ENCODE results near the gene STK17A. TPM values are rescaled to one million over a fixed set of nuclear protein-coding genes. Genes with fewer than 3 reads are reported as not detected.

The STK17A gene
- total and polyA plus RNA-seq, 2 donors from 2014 or later, result 12.8 to 15.5 TPM

DNA sequence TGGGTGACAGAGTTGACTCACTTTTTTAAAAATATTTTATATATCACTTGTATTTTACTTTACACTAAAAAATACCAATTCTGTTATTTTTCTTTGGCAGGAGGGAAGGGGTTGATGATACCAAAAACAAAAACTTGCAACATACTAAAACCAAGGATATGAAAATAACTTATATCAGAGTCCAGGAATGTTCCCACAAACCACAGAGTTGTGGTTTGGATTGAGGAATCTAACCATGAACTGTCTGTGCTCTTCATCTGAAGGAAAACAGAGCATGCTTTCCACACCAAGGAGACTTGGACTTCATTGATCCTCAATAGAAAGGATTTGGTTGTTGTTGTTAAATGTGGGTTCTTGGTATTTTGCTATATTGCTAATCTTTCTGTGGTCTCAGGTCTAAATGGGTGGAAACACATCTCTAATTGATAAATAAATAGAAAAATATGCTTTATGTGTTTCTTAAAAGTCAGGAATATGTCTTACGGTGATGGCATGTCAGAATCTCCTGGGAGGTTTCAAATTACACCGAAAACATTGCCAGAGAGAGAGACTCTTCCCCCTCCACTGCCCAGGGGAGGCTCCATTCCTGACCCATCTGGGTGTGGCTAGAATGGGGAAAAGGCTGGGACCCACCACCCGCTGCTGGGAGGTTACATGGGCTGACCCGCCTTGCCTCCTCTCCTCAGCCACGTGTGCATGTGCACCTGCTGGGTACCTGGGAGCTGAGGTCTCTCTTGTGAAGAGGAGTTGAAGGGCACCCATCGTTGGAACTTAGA lies 46.9 kb upstream of the STK17A start:
- no peak for FAIRE-seq

DNA sequence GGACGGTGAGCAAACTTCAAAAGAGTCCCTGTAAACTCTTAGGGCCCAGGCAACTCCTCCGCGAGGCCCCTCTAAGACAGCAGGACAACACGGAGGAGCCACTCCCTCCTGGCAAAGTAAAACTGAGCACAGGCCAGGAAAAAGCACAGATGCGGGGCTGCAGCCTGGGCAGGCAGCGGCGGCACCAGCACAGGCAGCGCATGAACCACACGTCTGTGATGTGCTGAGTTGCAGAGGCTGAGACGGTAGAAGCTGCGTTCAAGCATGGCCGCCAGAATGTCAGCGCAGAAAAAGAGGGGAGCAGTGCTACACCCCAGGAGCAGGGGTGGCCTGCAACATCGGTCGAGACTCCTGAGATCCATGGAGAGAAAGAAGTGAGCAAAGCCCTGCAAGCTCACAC lies 46.1 kb upstream of the STK17A start:
- Histone ChIP-seq H3K4me1 (ENCODE audit: control insufficient read depth in 2 of 3, insufficient read depth in 2 of 3, low read depth in 1 of 3, low read length in 3 of 3) (no peaks in the 10 kb centered on the region), H3K27ac (ENCODE audit: low read depth in 2 of 2, low read length in 2 of 2) (no peak overlapping the region), H3K9me3 (ENCODE audit: control insufficient read depth in 2 of 3, insufficient read depth in 1 of 3, low read length in 3 of 3) (no peaks in the 10 kb centered on the region), H3K27me3 (ENCODE audit: control insufficient read depth, insufficient read depth, low read length) (no peaks in the 10 kb centered on the region), H3K36me3 (ENCODE audit: control insufficient read depth in 2 of 3, insufficient read depth in 3 of 3, low read length in 3 of 3) (no peaks in the 10 kb centered on the region), H3K9ac (ENCODE audit: low read length in 3 of 3) (no peak overlapping the region), H3K4me3 (ENCODE audit: low read length in 3 of 3) (no peak overlapping the region)
- TF ChIP-seq, protein P1, sequence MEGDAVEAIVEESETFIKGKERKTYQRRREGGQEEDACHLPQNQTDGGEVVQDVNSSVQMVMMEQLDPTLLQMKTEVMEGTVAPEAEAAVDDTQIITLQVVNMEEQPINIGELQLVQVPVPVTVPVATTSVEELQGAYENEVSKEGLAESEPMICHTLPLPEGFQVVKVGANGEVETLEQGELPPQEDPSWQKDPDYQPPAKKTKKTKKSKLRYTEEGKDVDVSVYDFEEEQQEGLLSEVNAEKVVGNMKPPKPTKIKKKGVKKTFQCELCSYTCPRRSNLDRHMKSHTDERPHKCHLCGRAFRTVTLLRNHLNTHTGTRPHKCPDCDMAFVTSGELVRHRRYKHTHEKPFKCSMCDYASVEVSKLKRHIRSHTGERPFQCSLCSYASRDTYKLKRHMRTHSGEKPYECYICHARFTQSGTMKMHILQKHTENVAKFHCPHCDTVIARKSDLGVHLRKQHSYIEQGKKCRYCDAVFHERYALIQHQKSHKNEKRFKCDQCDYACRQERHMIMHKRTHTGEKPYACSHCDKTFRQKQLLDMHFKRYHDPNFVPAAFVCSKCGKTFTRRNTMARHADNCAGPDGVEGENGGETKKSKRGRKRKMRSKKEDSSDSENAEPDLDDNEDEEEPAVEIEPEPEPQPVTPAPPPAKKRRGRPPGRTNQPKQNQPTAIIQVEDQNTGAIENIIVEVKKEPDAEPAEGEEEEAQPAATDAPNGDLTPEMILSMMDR (IDR thresholded peaks at IDR 0.05; ENCODE audit: borderline replicate concordance, extremely low read depth, insufficient read depth), result no peak
- no peak for FAIRE-seq
- intact Hi-C loops (cut with DNase I), result no loop called here
- DNase-seq, result no peak

More for the DNA sequence above, 46.9 kb upstream of the STK17A start:
- TF ChIP-seq, protein P1 (IDR thresholded peaks at IDR 0.05; ENCODE audit: borderline replicate concordance, extremely low read depth, insufficient read depth), result no peak
- peak in 1 of 5 donors; percentile 69 for DNase-seq
- no peak overlapping the region for H3K27ac ChIP-seq (ENCODE audit: low read depth in 2 of 2, low read length in 2 of 2)
- intact Hi-C loops (cut with DNase I), result no loop called here
- no peaks in the 10 kb centered on the region for H3K9me3 ChIP-seq (ENCODE audit: control insufficient read depth in 2 of 3, insufficient read depth in 1 of 3, low read length in 3 of 3)
- no peaks in the 10 kb centered on the region for H3K4me1 ChIP-seq (ENCODE audit: control insufficient read depth in 2 of 3, insufficient read depth in 2 of 3, low read depth in 1 of 3, low read length in 3 of 3)
- H3K9ac ChIP-seq (ENCODE audit: low read length in 3 of 3), result no peak overlapping the region
- no peaks in the 10 kb centered on the region for H3K27me3 ChIP-seq (ENCODE audit: control insufficient read depth, insufficient read depth, low read length)
- H3K36me3 ChIP-seq (ENCODE audit: control insufficient read depth in 2 of 3, insufficient read depth in 3 of 3, low read length in 3 of 3), result no peaks in the 10 kb centered on the region
- no peak overlapping the region for H3K4me3 ChIP-seq (ENCODE audit: low read length in 3 of 3)

DNA sequence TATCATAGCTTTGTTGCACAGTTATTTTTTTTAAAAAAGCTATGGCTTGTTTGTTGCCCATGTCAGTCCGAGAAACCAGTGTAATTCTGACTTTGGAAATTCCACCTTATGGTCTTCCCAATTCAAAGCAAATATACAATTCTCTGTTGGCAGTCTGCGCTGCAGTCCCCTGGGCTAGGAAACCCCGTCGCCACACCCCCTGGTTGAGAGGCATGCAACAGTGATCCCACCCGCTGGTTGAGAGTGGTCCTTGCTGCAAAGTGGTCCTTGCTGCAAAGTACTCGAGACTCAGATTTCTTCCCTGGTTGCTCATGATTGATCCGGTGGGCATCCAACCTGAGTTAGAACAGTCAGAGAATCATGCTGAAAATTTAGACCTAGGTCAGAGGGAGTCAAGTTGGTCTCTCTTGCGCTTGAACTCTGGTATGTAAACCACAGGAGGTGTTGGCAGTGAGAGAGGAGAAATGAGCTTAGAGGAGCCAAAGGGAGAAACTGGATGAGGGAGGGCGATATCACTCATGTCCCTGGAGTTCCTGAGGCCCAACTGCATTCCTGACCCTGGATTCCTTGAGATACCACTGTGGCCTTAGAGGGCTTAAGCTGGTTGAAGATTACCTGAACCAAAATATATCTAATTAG lies 45.0 kb upstream of the STK17A start:
- intact Hi-C loops (cut with DNase I), result no loop called here
- Histone ChIP-seq H3K9ac (ENCODE audit: low read length in 3 of 3) (no peak overlapping the region), H3K27me3 (ENCODE audit: control insufficient read depth, insufficient read depth, low read length) (no peaks in the 10 kb centered on the region), H3K9me3 (ENCODE audit: control insufficient read depth in 2 of 3, insufficient read depth in 1 of 3, low read length in 3 of 3) (no peaks in the 10 kb centered on the region), H3K4me1 (ENCODE audit: control insufficient read depth in 2 of 3, insufficient read depth in 2 of 3, low read depth in 1 of 3, low read length in 3 of 3) (no peaks in the 10 kb centered on the region), H3K4me3 (ENCODE audit: low read length in 3 of 3) (no peak overlapping the region), H3K27ac (ENCODE audit: low read depth in 2 of 2, low read length in 2 of 2) (no peak overlapping the region), H3K36me3 (ENCODE audit: control insufficient read depth in 2 of 3, insufficient read depth in 3 of 3, low read length in 3 of 3) (no peaks in the 10 kb centered on the region)
- TF ChIP-seq, protein P1 (IDR thresholded peaks at IDR 0.05; ENCODE audit: borderline replicate concordance, extremely low read depth, insufficient read depth), result no peak
- DNase-seq (no peak), FAIRE-seq (no peak)
